ENCODE measurements around the gene IFITM5.
"Not testable (repeated sequence)": the region's sequence is repeated elsewhere in the genome, so short reads cannot be mapped to it uniquely, and the experiment has no call there.

Gene IFITM5

DNA sequence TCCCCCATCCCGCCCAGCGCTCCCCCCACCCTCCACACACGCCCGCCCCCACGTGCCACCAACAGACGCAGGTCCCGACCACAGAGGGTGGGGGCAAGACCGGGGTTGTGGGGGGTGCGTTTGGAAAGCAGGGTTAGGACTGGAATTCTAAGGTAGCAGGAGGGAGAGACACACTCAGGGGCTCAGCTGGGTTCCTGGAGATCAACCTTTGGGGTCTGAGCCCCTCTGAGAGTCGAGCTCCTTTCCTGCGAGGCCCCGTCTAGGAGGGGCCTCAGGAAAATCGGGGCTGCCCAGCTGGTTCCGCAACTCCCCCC lies 10.0 kb downstream of the IFITM5 start:
- Histone ChIP-seq H3F3A (ENCODE audit: control insufficient read depth, insufficient read depth) (no peaks in the 10 kb centered on the region), H3K4me1 (ENCODE audit: control insufficient read depth, low read length) (peaks cover 31% of the 10 kb centered on the region), H3K9me3 (ENCODE audit: control insufficient read depth, insufficient read depth, low read length) (no peaks in the 10 kb centered on the region), H3K79me2 (ENCODE audit: control insufficient read depth, low read length) (no peaks in the 10 kb centered on the region), H3K36me3 (ENCODE audit: control insufficient read depth, low read length) (no peaks in the 10 kb centered on the region), H3K4me2 (ENCODE audit: low read length) (peak overlapping the region; percentile 71), H3K27ac (ENCODE audit: low read depth, low read length) (no peak overlapping the region), H3K9me2 (replicated peaks; ENCODE audit: control insufficient read depth, low read length) (no peaks in the 10 kb centered on the region), H3K4me3 (ENCODE audit: low read length) (peak overlapping the region; percentile 66), H4K20me1 (ENCODE audit: control insufficient read depth, insufficient read depth, low read depth, low read length) (no peaks in the 10 kb centered on the region), H3K27me3 (ENCODE audit: control insufficient read depth, low read length) (peaks cover 20% of the 10 kb centered on the region)
- no peak for TF ChIP-seq EZH2phosphoT487 (IDR thresholded peaks at IDR 0.05; ENCODE audit: borderline replicate concordance, low read length)
- TF ChIP-seq, protein P1, sequence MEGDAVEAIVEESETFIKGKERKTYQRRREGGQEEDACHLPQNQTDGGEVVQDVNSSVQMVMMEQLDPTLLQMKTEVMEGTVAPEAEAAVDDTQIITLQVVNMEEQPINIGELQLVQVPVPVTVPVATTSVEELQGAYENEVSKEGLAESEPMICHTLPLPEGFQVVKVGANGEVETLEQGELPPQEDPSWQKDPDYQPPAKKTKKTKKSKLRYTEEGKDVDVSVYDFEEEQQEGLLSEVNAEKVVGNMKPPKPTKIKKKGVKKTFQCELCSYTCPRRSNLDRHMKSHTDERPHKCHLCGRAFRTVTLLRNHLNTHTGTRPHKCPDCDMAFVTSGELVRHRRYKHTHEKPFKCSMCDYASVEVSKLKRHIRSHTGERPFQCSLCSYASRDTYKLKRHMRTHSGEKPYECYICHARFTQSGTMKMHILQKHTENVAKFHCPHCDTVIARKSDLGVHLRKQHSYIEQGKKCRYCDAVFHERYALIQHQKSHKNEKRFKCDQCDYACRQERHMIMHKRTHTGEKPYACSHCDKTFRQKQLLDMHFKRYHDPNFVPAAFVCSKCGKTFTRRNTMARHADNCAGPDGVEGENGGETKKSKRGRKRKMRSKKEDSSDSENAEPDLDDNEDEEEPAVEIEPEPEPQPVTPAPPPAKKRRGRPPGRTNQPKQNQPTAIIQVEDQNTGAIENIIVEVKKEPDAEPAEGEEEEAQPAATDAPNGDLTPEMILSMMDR (IDR thresholded peaks at IDR 0.05; ENCODE audit: low read depth, low read length, poor library complexity, severe bottlenecking) = no peak

DNA sequence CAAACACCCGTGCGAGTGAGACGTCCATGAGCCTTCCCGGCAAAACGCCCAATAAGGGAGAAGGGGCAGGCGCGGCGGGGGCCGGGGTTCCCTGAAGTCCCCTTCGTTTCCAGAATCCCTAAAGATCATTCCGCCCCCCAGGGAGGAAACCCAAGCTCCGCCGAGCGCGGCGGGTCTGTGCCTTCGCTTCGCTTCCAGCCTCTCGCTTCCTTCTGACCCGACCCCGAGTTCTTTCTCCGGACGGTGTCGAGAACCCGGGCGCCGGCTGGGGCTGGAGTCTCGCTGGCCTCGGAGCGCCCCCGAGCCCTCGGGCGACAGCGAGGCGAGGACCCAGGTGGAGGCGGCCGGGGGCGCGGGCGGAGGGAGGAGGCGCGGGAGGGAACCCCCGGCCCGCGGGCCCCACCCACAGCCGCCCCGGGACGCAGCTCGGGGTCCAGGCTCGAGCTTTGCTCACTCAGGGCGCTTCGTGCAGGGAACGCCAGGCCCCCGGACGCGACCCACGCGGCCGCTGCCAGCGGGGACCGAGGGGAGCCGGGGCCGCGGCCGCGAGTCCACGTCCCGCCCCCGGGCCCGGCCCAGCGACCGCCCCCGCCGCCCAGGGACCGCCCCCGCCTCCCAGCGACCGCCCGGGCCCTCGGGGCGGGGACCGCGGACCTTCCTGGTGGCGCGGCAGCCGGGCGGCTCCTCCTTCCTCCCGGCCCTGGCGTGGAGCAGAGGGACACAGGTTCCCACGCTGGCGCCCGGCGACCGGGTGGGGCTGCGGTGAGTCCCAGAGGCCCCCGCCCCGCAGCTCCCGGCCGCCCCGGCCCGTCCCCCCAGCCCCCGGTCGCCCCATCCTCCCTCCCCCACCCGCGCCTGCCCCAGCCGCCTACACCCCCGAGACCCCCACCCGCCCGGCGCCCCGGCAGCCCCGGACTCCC lies 10.6 kb downstream of the IFITM5 start, which contains the start of gene PGGHG:
PGGHG (plus strand) TSS at position 649 of the 920 bp plus-strand sequence. CDS start 691 bp downstream, outside the sequence.
- peak; percentile 54; the same call in 1 of the 2 replicates for TF ChIP-seq EZH2phosphoT487 (IDR thresholded peaks at IDR 0.05; ENCODE audit: borderline replicate concordance, low read length)
- TF ChIP-seq, protein P1 (IDR thresholded peaks at IDR 0.05; ENCODE audit: low read depth, low read length, poor library complexity, severe bottlenecking) = no peak
- no peaks in the 10 kb centered on the region for H3K9me3 ChIP-seq (ENCODE audit: control insufficient read depth, insufficient read depth, low read length)
- H3K79me2 ChIP-seq (ENCODE audit: control insufficient read depth, low read length) = no peaks in the 10 kb centered on the region
- H3K27me3 ChIP-seq (ENCODE audit: control insufficient read depth, low read length) = peaks cover 20% of the 10 kb centered on the region
- H3F3A ChIP-seq (ENCODE audit: control insufficient read depth, insufficient read depth) = no peaks in the 10 kb centered on the region
- H3K27ac ChIP-seq (ENCODE audit: low read depth, low read length) = no peak within 1 kb of the TSS
- peak within 1 kb of the TSS; percentile 74 for H3K4me3 ChIP-seq (ENCODE audit: low read length)
- H3K4me2 ChIP-seq (ENCODE audit: low read length) = peak within 1 kb of the TSS; percentile 93
- H3K4me1 ChIP-seq (ENCODE audit: control insufficient read depth, low read length) = peaks cover 31% of the 10 kb centered on the region
- H4K20me1 ChIP-seq (ENCODE audit: control insufficient read depth, insufficient read depth, low read depth, low read length) = no peaks in the 10 kb centered on the region
- H3K9me2 ChIP-seq (replicated peaks; ENCODE audit: control insufficient read depth, low read length) = no peaks in the 10 kb centered on the region
- H3K36me3 ChIP-seq (ENCODE audit: control insufficient read depth, low read length) = no peaks in the 10 kb centered on the region

DNA sequence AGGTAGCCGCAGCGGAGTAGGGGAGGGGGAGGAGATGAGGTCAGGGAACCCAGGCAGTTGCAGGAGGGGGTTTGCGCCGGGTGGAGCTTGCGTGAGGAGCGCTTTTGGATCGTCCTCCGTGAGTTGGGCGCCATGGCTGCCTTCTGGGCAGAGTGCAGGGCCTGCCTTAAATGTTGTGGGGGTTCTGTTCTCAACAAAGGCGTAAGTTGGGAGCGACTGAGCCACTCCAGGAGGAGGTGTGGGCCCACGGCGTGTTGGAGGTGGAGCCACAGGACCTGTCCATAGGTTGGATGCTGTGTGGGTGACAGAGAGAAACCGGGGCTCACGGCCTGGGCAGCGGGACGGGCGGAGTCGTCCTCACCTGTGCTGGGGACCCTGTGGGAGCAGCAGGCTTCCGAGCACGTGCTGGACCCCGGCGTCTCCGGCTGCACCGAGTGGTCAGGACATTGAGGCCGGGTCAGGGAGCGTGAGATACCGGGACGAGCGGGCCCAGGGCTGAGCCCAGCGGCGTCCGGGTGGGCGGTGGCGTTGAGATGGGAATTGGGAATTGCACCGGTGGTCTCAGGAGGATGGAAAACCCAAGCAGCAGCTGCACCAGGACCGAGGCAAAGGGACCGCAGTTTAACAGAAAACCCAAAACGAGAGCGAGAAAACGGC lies 11.4 kb downstream of the IFITM5 start:
- no peak for TF ChIP-seq EZH2phosphoT487 (IDR thresholded peaks at IDR 0.05; ENCODE audit: borderline replicate concordance, low read length)
- TF ChIP-seq, protein P1 (IDR thresholded peaks at IDR 0.05; ENCODE audit: low read depth, low read length, poor library complexity, severe bottlenecking) = no peak
- H3K4me2 ChIP-seq (ENCODE audit: low read length) = peak overlapping the region; percentile 93
- peak overlapping the region; percentile 74 for H3K4me3 ChIP-seq (ENCODE audit: low read length)
- no peak overlapping the region for H3K27ac ChIP-seq (ENCODE audit: low read depth, low read length)
- H3K36me3 ChIP-seq (ENCODE audit: control insufficient read depth, low read length) = no peaks in the 10 kb centered on the region
- H3K27me3 ChIP-seq (ENCODE audit: control insufficient read depth, low read length) = peaks cover 20% of the 10 kb centered on the region
- H3K79me2 ChIP-seq (ENCODE audit: control insufficient read depth, low read length) = no peaks in the 10 kb centered on the region
- no peaks in the 10 kb centered on the region for H3F3A ChIP-seq (ENCODE audit: control insufficient read depth, insufficient read depth)
- H4K20me1 ChIP-seq (ENCODE audit: control insufficient read depth, insufficient read depth, low read depth, low read length) = no peaks in the 10 kb centered on the region
- no peaks in the 10 kb centered on the region for H3K9me2 ChIP-seq (replicated peaks; ENCODE audit: control insufficient read depth, low read length)
- H3K4me1 ChIP-seq (ENCODE audit: control insufficient read depth, low read length) = peaks cover 33% of the 10 kb centered on the region
- H3K9me3 ChIP-seq (ENCODE audit: control insufficient read depth, insufficient read depth, low read length) = no peaks in the 10 kb centered on the region

DNA sequence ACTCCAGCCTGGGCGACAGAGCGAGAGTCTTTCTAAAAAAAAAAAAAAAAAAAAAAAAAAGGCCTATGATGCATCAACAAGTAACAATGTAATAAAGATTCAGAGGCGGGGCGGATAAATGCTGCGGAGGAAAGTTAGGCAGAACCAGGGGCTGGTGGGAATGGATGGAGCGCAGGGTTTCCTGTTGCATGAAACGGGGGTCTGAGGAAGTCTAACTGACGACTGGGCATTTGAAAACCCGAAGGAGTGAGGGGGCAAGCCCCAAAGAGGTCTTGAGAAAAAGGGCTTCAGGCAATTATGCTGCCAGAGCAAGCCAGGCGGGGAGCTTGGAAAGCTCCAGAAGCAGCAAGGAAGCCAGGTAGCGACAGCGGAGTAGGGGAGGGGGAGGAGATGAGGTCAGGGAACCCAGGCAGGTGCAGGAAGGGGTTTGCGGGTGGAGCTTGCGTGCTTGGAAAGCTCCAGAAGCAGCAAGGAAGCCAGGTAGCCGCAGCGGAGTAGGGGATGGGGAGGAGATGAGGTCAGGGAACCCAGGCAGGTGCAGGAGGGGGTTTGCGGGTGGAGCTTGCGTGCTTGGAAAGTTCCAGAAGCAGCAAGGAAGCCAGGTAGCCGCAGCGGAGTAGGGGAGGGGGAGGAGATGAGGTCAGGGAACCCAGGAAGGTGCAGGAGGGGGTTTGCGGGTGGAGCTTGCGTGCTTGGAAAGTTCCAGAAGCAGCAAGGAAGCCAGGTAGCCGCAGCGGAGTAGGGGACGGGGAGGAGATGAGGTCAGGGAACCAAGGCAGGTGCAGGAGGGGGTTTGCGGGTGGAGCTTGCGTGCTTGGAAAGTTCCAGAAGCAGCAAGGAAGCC lies 12.1 kb downstream of the IFITM5 start:
- not testable (repeated sequence) for H4K20me1 ChIP-seq (ENCODE audit: control insufficient read depth, insufficient read depth, low read depth, low read length); H3K9me2 ChIP-seq (replicated peaks; ENCODE audit: control insufficient read depth, low read length); H3K4me3 ChIP-seq (ENCODE audit: low read length); H3F3A ChIP-seq (ENCODE audit: control insufficient read depth, insufficient read depth); H3K36me3 ChIP-seq (ENCODE audit: control insufficient read depth, low read length); H3K9me3 ChIP-seq (ENCODE audit: control insufficient read depth, insufficient read depth, low read length); H3K27ac ChIP-seq (ENCODE audit: low read depth, low read length); H3K79me2 ChIP-seq (ENCODE audit: control insufficient read depth, low read length)
- Histone ChIP-seq H3K4me2 (ENCODE audit: low read length) (peak overlapping the region; percentile 93; the same call in 1 of the 2 replicates), H3K27me3 (ENCODE audit: control insufficient read depth, low read length) (peaks cover 20% of the 10 kb centered on the region), H3K4me1 (ENCODE audit: control insufficient read depth, low read length) (peaks cover 38% of the 10 kb centered on the region)

Measured in DOHH2 (cell line).